ENCODE results near the gene BRMS1L. TPM values are rescaled to one million over a fixed set of nuclear protein-coding genes. Genes with fewer than 3 reads are reported as not detected.

Gene BRMS1L
- total and polyA plus RNA-seq, 2 of the 13 experiments (the other 11 are each of a cell fraction or from before 2014, with no cell fraction given): 21.1 to 23.8 TPM

- TF ChIP-seq, protein P1, sequence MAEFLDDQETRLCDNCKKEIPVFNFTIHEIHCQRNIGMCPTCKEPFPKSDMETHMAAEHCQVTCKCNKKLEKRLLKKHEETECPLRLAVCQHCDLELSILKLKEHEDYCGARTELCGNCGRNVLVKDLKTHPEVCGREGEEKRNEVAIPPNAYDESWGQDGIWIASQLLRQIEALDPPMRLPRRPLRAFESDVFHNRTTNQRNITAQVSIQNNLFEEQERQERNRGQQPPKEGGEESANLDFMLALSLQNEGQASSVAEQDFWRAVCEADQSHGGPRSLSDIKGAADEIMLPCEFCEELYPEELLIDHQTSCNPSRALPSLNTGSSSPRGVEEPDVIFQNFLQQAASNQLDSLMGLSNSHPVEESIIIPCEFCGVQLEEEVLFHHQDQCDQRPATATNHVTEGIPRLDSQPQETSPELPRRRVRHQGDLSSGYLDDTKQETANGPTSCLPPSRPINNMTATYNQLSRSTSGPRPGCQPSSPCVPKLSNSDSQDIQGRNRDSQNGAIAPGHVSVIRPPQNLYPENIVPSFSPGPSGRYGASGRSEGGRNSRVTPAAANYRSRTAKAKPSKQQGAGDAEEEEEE (CRISPR knock-in tag; IDR thresholded peaks at IDR 0.05; ENCODE audit: borderline replicate concordance): no peak
- TF ChIP-seq ELK4 (CRISPR knock-in tag; IDR thresholded peaks at IDR 0.05; ENCODE audit: borderline replicate concordance): no peak
Observed at GRCh38 chr14:35861204-35861868, 35.2 kb downstream of the BRMS1L start (continued).

DNA sequence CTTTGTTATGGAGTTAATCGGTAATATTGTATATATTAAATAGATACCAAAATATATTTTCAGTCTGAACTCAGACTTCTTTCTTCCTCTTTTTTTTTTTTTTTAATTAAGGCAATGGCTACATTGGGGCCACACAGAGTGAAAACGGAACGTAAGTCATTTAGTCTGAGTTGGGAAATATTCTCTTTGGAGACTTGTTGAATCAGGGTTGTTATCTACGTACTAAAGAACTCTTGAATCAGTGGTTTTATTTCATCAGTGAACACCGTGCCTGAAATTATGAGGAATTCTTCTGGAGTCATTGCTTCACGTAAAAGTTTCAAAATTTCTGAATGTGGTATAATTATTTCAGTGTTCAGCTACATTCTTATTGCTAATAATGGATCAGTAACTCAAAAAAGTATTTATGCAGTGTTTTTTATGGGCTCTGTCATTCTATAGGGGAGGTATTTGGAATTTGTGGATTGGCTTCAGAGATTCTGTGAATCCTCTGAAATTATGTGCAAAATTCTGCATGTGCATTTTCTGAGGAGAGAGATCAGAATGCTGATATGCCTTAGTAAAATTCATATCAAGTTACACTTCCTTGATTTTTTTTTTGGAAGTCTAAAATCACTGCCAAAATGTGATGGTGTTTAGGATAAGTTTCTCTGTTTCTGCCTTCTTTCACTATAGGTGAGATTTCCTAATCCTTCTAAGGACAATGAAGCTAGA is 39.6 kb downstream of the BRMS1L start:
- no peaks in the 10 kb centered on the region for H3K27me3 ChIP-seq (ENCODE audit: control insufficient read depth in 1 of 2, insufficient read depth in 2 of 2, low read length in 2 of 2)
- BruUV-seq (replicated peaks): TSS peak; percentile 20
- no peak for TF ChIP-seq ZNF83 (CRISPR knock-in tag; IDR thresholded peaks at IDR 0.05; ENCODE audit: borderline replicate concordance)
- no peak for TF ChIP-seq MTF2 (CRISPR knock-in tag; IDR thresholded peaks at IDR 0.05; ENCODE audit: borderline replicate concordance)
- no peak for TF ChIP-seq ZBTB14 (CRISPR knock-in tag; IDR thresholded peaks at IDR 0.05)
- no peak for TF ChIP-seq ZNF20 (CRISPR knock-in tag; IDR thresholded peaks at IDR 0.05)
- no peak for TF ChIP-seq HNF1A (IDR thresholded peaks at IDR 0.05; ENCODE audit: low read depth)
- no peak for TF ChIP-seq HNF1A (CRISPR knock-in tag; IDR thresholded peaks at IDR 0.05; ENCODE audit: borderline replicate concordance)
- TF ChIP-seq RCOR2 (CRISPR knock-in tag; IDR thresholded peaks at IDR 0.05): no peak
- TF ChIP-seq, protein P2, sequence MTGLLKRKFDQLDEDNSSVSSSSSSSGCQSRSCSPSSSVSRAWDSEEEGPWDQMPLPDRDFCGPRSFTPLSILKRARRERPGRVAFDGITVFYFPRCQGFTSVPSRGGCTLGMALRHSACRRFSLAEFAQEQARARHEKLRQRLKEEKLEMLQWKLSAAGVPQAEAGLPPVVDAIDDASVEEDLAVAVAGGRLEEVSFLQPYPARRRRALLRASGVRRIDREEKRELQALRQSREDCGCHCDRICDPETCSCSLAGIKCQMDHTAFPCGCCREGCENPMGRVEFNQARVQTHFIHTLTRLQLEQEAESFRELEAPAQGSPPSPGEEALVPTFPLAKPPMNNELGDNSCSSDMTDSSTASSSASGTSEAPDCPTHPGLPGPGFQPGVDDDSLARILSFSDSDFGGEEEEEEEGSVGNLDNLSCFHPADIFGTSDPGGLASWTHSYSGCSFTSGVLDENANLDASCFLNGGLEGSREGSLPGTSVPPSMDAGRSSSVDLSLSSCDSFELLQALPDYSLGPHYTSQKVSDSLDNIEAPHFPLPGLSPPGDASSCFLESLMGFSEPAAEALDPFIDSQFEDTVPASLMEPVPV (CRISPR knock-in tag; IDR thresholded peaks at IDR 0.05): no peak

More for the DNA sequence above, 39.6 kb downstream of the BRMS1L start:
- DNase-seq (ENCODE audit: low spot score) (no peak), ATAC-seq (no peak), FAIRE-seq (no peak)
- no peaks in the 10 kb centered on the region for H4K20me1 ChIP-seq (ENCODE audit: insufficient read depth, low read length)
- H3K27ac ChIP-seq (ENCODE audit: extremely low read length, insufficient read depth, low read length): no peak overlapping the region
- no peak overlapping the region for H3K4me3 ChIP-seq (replicated peaks in 1 of 3; ENCODE audit: insufficient read depth in 1 of 3, low read depth in 2 of 3, low read length in 3 of 3)
- H3K4me1 ChIP-seq (ENCODE audit: insufficient read depth, low read length): no peaks in the 10 kb centered on the region
- H3K9ac ChIP-seq (ENCODE audit: insufficient read depth, low read depth, low read length): no peak overlapping the region
- 97% methylated on average over 6 of the region's 6 CpGs for WGBS (ENCODE audit: low lambda C conversion rate)
- no peak overlapping the region for H2AFZ ChIP-seq (ENCODE audit: low read length)
- ChIA-PET POLR2A (no interaction called here), CTCF (ENCODE audit: low intra/inter-chr PET ratio, low total read pairs) (no interaction called here)
- H3K79me2 ChIP-seq (ENCODE audit: insufficient read depth, low read length): no peaks in the 10 kb centered on the region
- in situ Hi-C loops (cut with HindIII; ENCODE audit: extremely low pct_ligation_motif_present, low pct_unique_long_range_greater_than_20kb): loop anchor here (25.0 kb wide), 1 partner anchor 1972 kb away; no protein-coding TSS in a partner anchor
- intact Hi-C loops (cut with micrococcal nuclease; ENCODE audit: unreplicated experiment): no loop called here
- H3K4me2 ChIP-seq (ENCODE audit: low read depth, low read length): no peak overlapping the region
- H3K36me3 ChIP-seq (replicated peaks in 1 of 2; ENCODE audit: control insufficient read depth in 1 of 2, insufficient read depth in 2 of 2, low read length in 2 of 2): peaks cover 12 to 54% of the 10 kb centered on the region in 2 experiments
- no peaks in the 10 kb centered on the region for H3K9me3 ChIP-seq (ENCODE audit: low read length)

Measured in HepG2 (cell line).